GM12875 (cell line): ENCODE data around the gene TEDC1.

Source experiments
- H3K4me3 ChIP-seq: one replicate; pipeline ENCODE4 v1.5.1; 2011; ENCODE audit warnings: low read depth, low read length, control low read depth
- TF ChIP-seq, protein P1 (sequence below): IDR thresholded peaks from 2 replicates; pipeline ENCODE4 v1.5.1; 2011; ENCODE audit warnings: low read depth, mild to moderate bottlenecking, control low read depth, inconsistent platforms, low read length, moderate library complexity, borderline replicate concordance; ENCODE audit not compliant: insufficient read depth

TEDC1 gene

DNA sequence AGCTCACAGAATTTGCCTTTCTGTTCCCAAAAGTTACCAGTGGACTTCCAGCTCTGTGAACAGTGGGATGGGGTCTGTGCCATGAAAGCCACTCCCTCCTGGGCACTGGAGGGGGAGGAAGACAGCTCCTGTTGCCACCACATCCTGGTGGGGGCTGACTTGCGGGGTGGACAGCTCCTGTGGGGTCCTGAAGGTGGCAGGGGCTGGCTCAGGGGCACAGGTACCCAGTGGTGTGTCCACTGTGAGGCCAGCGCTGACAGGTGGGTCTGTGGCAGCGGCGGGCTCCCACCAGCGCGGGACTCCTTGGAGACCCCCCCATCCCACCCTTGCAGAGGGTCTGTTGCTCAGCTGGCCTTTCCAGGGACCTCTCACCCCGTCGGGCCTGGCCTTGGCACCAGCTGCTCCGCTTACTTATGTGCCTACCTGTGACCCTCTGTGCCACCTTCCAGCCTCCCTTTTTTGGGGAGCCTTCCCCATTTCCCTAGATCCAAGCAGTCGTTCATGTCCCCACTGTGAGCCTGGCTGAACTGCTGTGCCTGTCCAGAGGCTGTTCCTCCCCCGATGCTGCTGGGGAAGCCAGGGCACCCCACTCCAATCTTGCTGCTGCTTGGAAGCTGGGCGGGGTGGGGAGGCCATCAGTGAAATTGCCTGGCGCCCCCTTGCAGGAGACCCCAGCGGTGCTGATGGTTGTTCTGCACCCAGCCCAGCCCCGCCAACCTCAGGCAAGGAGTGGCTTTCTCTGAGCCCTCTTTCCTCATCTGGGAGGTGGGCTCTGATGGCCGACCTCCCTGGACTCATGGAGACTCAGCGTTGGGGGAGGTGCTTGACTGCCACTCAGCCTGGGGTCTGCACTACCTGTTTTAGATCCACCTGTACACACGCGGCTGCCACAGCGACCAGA lies 2.2 kb downstream of the TEDC1 start:
- no peak overlapping the region for H3K4me3 ChIP-seq
- TF ChIP-seq, protein P1, sequence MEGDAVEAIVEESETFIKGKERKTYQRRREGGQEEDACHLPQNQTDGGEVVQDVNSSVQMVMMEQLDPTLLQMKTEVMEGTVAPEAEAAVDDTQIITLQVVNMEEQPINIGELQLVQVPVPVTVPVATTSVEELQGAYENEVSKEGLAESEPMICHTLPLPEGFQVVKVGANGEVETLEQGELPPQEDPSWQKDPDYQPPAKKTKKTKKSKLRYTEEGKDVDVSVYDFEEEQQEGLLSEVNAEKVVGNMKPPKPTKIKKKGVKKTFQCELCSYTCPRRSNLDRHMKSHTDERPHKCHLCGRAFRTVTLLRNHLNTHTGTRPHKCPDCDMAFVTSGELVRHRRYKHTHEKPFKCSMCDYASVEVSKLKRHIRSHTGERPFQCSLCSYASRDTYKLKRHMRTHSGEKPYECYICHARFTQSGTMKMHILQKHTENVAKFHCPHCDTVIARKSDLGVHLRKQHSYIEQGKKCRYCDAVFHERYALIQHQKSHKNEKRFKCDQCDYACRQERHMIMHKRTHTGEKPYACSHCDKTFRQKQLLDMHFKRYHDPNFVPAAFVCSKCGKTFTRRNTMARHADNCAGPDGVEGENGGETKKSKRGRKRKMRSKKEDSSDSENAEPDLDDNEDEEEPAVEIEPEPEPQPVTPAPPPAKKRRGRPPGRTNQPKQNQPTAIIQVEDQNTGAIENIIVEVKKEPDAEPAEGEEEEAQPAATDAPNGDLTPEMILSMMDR: no peak

DNA sequence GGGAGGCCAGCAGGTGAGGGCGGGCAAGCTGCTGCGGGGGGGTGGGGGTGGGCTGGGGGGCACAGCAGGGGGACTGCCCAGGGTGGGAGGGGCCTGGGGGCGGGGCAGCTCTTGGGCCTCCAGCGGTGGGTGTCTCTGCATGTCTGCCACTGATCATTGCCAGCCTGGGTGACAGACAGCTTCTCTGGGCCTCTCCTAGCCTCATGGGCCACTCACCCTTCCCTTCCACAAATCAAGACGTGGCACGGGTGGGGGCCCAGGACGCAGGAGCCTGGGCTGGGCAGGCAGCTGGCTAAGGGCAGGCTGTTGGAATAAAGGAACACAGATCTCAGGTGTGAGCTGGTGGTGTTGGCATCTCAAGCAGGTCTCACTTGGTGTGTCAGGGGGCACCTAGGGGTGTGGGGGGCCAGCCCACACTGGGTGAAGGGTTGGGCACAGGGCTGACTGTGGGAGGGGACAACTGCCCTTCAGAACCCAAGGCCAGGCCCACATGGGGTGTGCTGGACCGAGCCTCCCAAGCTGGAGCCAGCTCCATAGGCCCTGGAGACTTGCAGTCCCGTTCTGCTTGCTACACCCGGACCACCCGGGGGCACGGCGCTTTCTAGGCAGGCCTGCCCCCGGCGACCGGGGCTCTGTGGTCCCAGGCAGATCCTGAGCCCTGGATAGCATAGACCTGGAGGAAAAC lies 3.0 kb downstream of the TEDC1 start:
- TF ChIP-seq, protein P1: no peak
- H3K4me3 ChIP-seq: no peak overlapping the region

DNA sequence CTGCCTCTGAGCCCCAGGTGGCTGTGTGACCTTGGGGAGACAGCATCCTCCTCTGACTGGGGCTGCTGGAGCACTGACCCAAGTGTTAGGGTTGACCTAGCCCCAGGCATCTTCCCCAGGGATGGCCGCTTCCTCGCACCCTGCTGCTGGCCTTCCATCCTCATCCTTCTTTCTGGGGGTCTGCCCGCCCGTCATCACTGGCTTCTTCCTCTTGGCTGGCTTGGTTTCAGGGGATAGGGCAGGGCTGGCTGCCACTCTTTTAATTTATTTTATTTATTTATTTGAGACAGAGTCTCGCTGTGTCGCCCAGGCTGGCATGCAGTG lies 3.5 kb downstream of the TEDC1 start:
- TF ChIP-seq, protein P1: no peak
- no peak overlapping the region for H3K4me3 ChIP-seq

DNA sequence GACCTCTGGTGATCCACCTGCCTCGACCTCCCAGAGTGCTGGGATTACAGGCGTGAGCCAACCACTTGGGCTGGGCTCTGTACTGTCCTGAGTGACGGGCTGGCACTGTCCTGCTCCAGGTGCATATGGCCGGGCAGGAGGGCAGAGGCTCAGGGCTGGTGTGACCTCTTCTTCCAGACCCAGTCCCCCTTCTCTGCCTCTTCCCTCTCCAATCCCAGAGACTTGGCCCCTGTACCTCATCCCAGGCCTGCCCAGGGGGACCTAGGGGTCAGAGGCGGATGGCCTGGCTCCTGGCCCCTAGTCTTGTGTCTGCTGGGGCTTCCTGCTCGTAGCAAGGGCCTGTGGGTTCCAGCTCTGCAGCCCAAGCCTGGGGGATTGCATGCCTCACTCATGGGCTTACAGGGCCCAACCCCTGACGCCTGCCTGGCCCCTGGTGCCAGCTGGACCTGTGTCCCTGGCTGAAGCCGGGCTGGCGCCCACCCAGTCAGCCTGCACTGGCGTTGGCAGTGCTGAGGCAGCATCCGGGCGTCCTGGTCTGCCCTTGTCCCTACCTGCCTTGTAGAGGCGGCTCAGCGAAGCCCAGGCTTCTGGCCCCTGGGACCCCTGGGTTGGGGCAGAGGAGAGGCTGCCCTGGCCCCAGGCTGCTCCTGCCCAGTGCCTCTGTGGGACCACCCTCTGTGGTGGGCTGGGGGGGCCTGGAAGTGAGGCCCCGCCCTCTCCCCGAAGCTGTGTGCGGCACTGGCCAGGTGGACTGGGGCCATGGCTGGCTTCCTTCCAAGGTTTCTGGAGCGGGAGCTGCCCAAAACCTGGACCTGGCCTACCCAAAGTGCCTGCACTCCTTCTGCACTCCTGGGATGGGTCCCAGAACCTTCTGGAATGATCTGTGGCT lies 4.3 kb downstream of the TEDC1 start:
- TF ChIP-seq, protein P1: no peak
- no peak overlapping the region for H3K4me3 ChIP-seq

DNA sequence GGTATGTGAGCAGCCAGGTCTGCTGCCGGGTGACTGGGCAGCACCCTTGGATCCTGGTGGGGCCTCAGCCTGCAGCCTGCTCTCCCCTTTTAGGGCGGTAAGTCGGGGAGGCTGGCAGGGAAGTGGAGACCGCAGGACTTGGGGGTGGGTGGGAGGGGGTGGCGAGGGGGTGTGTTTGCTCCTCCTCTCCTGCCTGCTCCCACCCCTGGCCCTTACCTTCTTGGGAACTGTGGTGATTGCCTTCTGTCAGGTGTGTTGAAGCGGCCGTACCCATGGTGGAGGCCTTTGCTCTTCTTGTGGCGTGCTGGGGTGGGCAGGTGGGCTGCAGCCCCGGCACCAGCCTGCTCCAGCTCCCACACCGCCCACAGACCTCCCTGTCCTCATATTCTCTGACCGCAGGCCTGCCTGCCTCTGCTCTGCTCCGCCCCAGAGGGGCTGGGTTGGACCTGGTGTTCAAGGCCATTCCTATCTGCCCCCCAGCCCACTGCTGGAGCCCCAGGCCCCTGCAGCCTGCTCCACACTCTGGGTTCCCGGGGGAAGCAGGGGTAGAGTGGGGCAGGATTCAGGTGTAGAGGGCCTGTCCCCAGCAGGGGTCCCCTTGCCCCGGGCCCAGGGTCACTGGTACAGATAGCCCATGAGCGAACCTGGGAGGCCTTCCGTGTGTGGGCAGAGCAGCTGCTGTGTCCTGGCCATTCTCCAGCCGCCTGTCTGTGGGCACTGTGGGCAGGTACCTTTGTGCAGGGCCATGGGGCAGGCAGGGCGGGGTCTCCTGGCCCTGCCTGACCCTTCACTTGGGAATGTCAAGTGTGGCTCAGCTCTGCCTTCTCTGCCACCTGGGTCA lies 5.2 kb downstream of the TEDC1 start:
- TF ChIP-seq, protein P1: no peak
- no peak overlapping the region for H3K4me3 ChIP-seq

DNA sequence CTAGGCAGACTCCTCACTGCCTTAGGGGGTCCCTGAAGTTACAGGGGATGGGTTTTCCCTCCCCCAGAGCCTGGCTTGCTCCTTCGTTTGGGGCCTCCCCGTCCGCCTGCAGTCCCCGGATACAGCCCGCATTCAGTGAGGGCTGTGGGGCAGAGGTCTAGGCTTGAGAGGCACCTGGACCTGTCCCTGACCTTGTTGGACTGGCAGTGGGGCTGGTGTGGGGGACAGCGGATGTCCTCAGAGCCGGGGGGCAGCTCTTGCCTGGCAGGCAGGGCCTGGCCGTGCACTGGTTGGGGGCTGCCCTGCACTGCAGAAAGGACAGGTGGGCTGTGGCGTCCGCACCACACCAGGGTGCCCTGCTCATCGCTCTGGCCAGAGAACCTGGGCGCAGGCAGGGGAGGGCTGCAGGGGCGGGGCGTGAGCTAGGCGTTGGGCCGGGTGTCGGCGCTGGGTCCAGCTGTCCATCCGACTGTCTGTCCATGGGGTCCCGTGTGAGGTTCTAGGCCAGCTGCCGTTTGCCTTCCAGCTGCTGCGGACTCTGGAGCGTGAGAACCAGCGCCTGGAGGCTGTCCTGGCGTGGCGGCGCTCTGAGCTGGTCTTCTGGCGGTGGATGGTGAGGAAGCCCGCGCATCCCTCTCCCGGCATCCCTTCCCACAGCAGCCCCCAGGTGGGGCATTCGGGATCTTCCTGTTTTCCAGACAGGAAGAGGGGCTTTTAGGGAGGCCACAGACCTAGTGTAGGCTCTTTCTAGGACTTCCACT lies 6.0 kb downstream of the TEDC1 start:
- TF ChIP-seq, protein P1: no peak
- H3K4me3 ChIP-seq: no peak overlapping the region
